H9 (cell line): ENCODE data around the gene FCN2. TPM values are rescaled to one million over a fixed set of nuclear protein-coding genes. Genes with fewer than 3 reads are reported as not detected.

ENCODE experiments used
- DNase-seq: peaks from one replicate; pipeline ENCODE4 v3.0.0-alpha.2; 2017
- H2AFZ ChIP-seq: one replicate; pipeline ENCODE4 v1.6.1; 2013; ENCODE audit warnings: mild to moderate bottlenecking, low read length, control low read depth, moderate library complexity
- H2AK5ac ChIP-seq: 2 replicates; pipeline ENCODE4 v1.6.1; 2013; ENCODE audit warnings: low read length, control low read depth, mixed read lengths; ENCODE audit not compliant: insufficient read length
- H2BK120ac ChIP-seq: one replicate; pipeline ENCODE4 v1.6.1; 2013; ENCODE audit warnings: low read depth, mild to moderate bottlenecking, low read length, control low read depth, inconsistent platforms; ENCODE audit not compliant: poor library complexity, severe bottlenecking
- H2BK12ac ChIP-seq: 2 replicates; pipeline ENCODE4 v1.6.1; 2013; ENCODE audit warnings: low read length, control low read depth, mixed read lengths, low read depth; ENCODE audit not compliant: insufficient read length
- H2BK15ac ChIP-seq: 2 replicates; pipeline ENCODE4 v1.6.1; 2013; ENCODE audit warnings: low read depth, low read length, control low read depth
- H2BK20ac ChIP-seq: one replicate; pipeline ENCODE4 v1.6.1; 2013; ENCODE audit warnings: low read depth, mild to moderate bottlenecking, low read length, control low read depth, inconsistent platforms; ENCODE audit not compliant: poor library complexity, severe bottlenecking
- H2BK5ac ChIP-seq: 2 replicates; pipeline ENCODE4 v1.6.1; 2013; ENCODE audit warnings: low read length, control low read depth, mixed read lengths; ENCODE audit not compliant: insufficient read length
- H3K14ac ChIP-seq: 2 replicates; pipeline ENCODE4 v1.6.1; 2013; ENCODE audit warnings: low read length, control low read depth; ENCODE audit not compliant: insufficient read depth
- H3K18ac ChIP-seq: 2 replicates; pipeline ENCODE4 v1.6.1; 2013; ENCODE audit warnings: low read depth, mild to moderate bottlenecking, mixed read lengths, low read length, control low read depth; ENCODE audit not compliant: insufficient read length
- H3K23ac ChIP-seq: 2 replicates; pipeline ENCODE4 v1.6.1; 2013; ENCODE audit warnings: low read length, control low read depth, mixed read lengths, low read depth; ENCODE audit not compliant: insufficient read length
- H3K23me2 ChIP-seq: 2 replicates; pipeline ENCODE4 v1.6.1; 2013; ENCODE audit warnings: low read depth, mild to moderate bottlenecking, mixed read lengths, low read length, control low read depth; ENCODE audit not compliant: insufficient read length, poor library complexity, severe bottlenecking
- H3K27ac ChIP-seq: 2 replicates; pipeline ENCODE4 v1.5.1; 2013; ENCODE audit warnings: low read length, control low read depth, mixed read lengths, low read depth; ENCODE audit not compliant: insufficient read length
- H3K27me3 ChIP-seq: 2 replicates; pipeline ENCODE4 v1.6.1; 2013; ENCODE audit warnings: low read length, control low read depth, inconsistent platforms; ENCODE audit not compliant: insufficient read depth
- H3K4ac ChIP-seq: 2 replicates; pipeline ENCODE4 v1.6.1; 2013; ENCODE audit warnings: low read depth, mild to moderate bottlenecking, control low read depth, inconsistent platforms, low read length, moderate library complexity
- H3K4me1 ChIP-seq: 2 replicates; pipeline ENCODE4 v1.6.1; 2013; ENCODE audit warnings: low read length, control low read depth, inconsistent platforms; ENCODE audit not compliant: insufficient read depth
- H3K4me2 ChIP-seq: 2 replicates; pipeline ENCODE4 v1.6.1; 2013; ENCODE audit warnings: low read length, control low read depth, mixed read lengths; ENCODE audit not compliant: insufficient read length, insufficient read depth
- H3K56ac ChIP-seq: 2 replicates; pipeline ENCODE4 v1.6.1; 2013; ENCODE audit warnings: low read depth, mild to moderate bottlenecking, mixed read lengths, low read length, control low read depth; ENCODE audit not compliant: insufficient read length
- H3K79me1 ChIP-seq: 2 replicates; pipeline ENCODE4 v1.6.1; 2013; ENCODE audit warnings: low read depth, mild to moderate bottlenecking, moderate library complexity, low read length, control low read depth, inconsistent platforms; ENCODE audit not compliant: insufficient read depth, poor library complexity, severe bottlenecking
- H3K79me2 ChIP-seq: 2 replicates; pipeline ENCODE4 v1.6.1; 2013; ENCODE audit warnings: low read length, control low read depth, inconsistent platforms; ENCODE audit not compliant: insufficient read depth
- H3K9ac ChIP-seq: 2 replicates; pipeline ENCODE4 v1.6.1; 2013; ENCODE audit warnings: low read length, control low read depth, mixed read lengths; ENCODE audit not compliant: insufficient read length; ENCODE audit errors: extremely low read depth
- H3K9me3 ChIP-seq: one replicate; pipeline ENCODE4 v1.6.1; 2013; ENCODE audit warnings: low read depth, low read length, inconsistent platforms; ENCODE audit not compliant: control insufficient read depth
- H3T11ph ChIP-seq: one replicate; pipeline ENCODE4 v1.6.1; 2013; ENCODE audit warnings: mild to moderate bottlenecking, low read length, control low read depth, inconsistent platforms
- H4K20me1 ChIP-seq: one replicate; pipeline ENCODE4 v1.6.1; 2013; ENCODE audit not compliant: control insufficient read depth, insufficient read length, insufficient read depth
- H4K5ac ChIP-seq: 2 replicates; pipeline ENCODE4 v1.6.1; 2013; ENCODE audit warnings: low read depth, mild to moderate bottlenecking, mixed read lengths, low read length, control low read depth; ENCODE audit not compliant: insufficient read length
- H4K8ac ChIP-seq: replicated peaks from 2 replicates; pipeline ENCODE4 v1.6.1; 2013; ENCODE audit warnings: low read length, control low read depth, mixed read lengths, low read depth; ENCODE audit not compliant: insufficient read length
- H4K91ac ChIP-seq: 2 replicates; pipeline ENCODE4 v1.6.1; 2013; ENCODE audit warnings: low read depth, mild to moderate bottlenecking, moderate library complexity, mixed read lengths, low read length, control low read depth; ENCODE audit not compliant: insufficient read length
- H3K27ac Mint-ChIP-seq, 3 experiments: 2 replicates in 2 of 3; 3 replicates in 1 of 3; pipeline ENCODE4 v1.8.0; 2020 to 2021; ENCODE audit warnings: mixed read lengths in 3 of 3, mild to moderate bottlenecking in 1 of 3, moderate library complexity in 1 of 3
- H3K27me3 Mint-ChIP-seq: 2 replicates; pipeline ENCODE4 v1.8.0; 2021; ENCODE audit warnings: low read depth, mild to moderate bottlenecking, moderate library complexity, mixed read lengths
- H3K36me3 Mint-ChIP-seq, 3 experiments: 2 replicates in 2 of 3; 3 replicates in 1 of 3; pipeline ENCODE4 v1.8.0; 2020 to 2021; ENCODE audit warnings: low read depth in 3 of 3, mixed read lengths in 3 of 3; ENCODE audit not compliant: insufficient read depth in 1 of 3
- H3K4me1 Mint-ChIP-seq, 2 experiments: 2 replicates each; pipeline ENCODE4 v1.8.0; 2020; ENCODE audit warnings: mixed read lengths in 2 of 2
- H3K4me3 Mint-ChIP-seq, 2 experiments: 2 replicates in 1 of 2; 3 replicates in 1 of 2; pipeline ENCODE4 v1.8.0; 2020 to 2021; ENCODE audit warnings: mild to moderate bottlenecking in 2 of 2, mixed read lengths in 2 of 2, moderate library complexity in 1 of 2
- H3K9me3 Mint-ChIP-seq, 2 experiments: 2 replicates in 1 of 2; 3 replicates in 1 of 2; pipeline ENCODE4 v1.8.0; 2020; ENCODE audit warnings: mild to moderate bottlenecking in 2 of 2, mixed read lengths in 2 of 2, moderate library complexity in 1 of 2
- CTCF ChIP-seq: fragments of 200-600 bp; sonication (generic); conservative IDR thresholded peaks from 3 replicates; pipeline ENCODE4 v1.8.0; 2021; ENCODE audit warnings: antibody characterized with exemption, mild to moderate bottlenecking
- WGBS: extraction: QIAGEN DNeasy Blood & Tissue Kit; methylation state at CpG from one replicate; pipeline ENCODE4 v1.1.7; 2013; ENCODE audit warnings: missing lambda C conversion rate, low lambda C conversion rate, mixed read lengths; ENCODE audit not compliant: insufficient read length; ENCODE audit errors: extremely low coverage; 5-methylcytosine and 5-hydroxymethylcytosine counted together
- total RNA-seq: library from RNA; stranded (reverse); gene quantifications from 2 replicates; pipeline ENCODE4 v1.2.1, GENCODE V29; 2021

The FCN2 gene
- total RNA-seq, 1 experiment from 2014 or later: not detected

GRCh38 chr9:134870301-134870694 lies 10.3 kb upstream of the FCN2 start:
- H3K18ac ChIP-seq: no peak overlapping the region
- no peak overlapping the region for H3K9ac ChIP-seq
- no peaks in the 10 kb centered on the region for H3K79me2 ChIP-seq
- no peaks in the 10 kb centered on the region for H3K23me2 ChIP-seq
- H2BK15ac ChIP-seq: no peak overlapping the region
- H3K79me1 ChIP-seq: no peaks in the 10 kb centered on the region
- H3K9me3 ChIP-seq: no peaks in the 10 kb centered on the region
- H2AFZ ChIP-seq: no peak overlapping the region
- Mint-ChIP-seq H3K27me3 (no peaks in the 10 kb centered on the region; the same call in 1 of the 2 replicates), H3K36me3 (no peaks in the 10 kb centered on the region; a peak in 1 of 7 replicates), H3K9me3 (peaks cover 0 to 4% of the 10 kb centered on the region in 2 experiments; a peak in 1 of 5 replicates), H3K27ac (no peak overlapping the region), H3K4me3 (no peak overlapping the region), H3K4me1 (no peaks in the 10 kb centered on the region)
- H2BK120ac ChIP-seq: no peak overlapping the region
- H3K27ac ChIP-seq: no peak overlapping the region
- H3K56ac ChIP-seq: no peak overlapping the region
- no peak overlapping the region for H2BK20ac ChIP-seq
- no peak overlapping the region for H2BK5ac ChIP-seq
- H3K14ac ChIP-seq: no peak overlapping the region
- H4K91ac ChIP-seq: no peak overlapping the region
- H2AK5ac ChIP-seq: no peak overlapping the region
- no peak overlapping the region for H4K5ac ChIP-seq
- H2BK12ac ChIP-seq: no peak overlapping the region
- H4K8ac ChIP-seq: no peak overlapping the region
- DNase-seq: peak; percentile 12
- H3K27me3 ChIP-seq: no peaks in the 10 kb centered on the region
- no peak overlapping the region for H3K4me2 ChIP-seq
- no CpG with 5 or more reads among the region's 11 CpGs for WGBS
- no peaks in the 10 kb centered on the region for H4K20me1 ChIP-seq
- no peak overlapping the region for H3K4ac ChIP-seq
- TF ChIP-seq CTCF: no peak
- no peaks in the 10 kb centered on the region for H3K4me1 ChIP-seq
- no peak overlapping the region for H3K23ac ChIP-seq
- H3T11ph ChIP-seq: no peak overlapping the region
